ENCODE data around the gene VHLL.

GRCh38 chr1:156303241-156303640 is 4.1 kb upstream of the VHLL start:
- TF ChIP-seq CTCF (IDR thresholded peaks at IDR 0.05) (no peak), POLR2A (IDR thresholded peaks at IDR 0.05) (no peak), POLR2AphosphoS5 (IDR thresholded peaks at IDR 0.05) (no peak)
